Breast epithelium (tissue), 4 donors: ENCODE results near the gene CENPQ. TPM values are rescaled to one million over a fixed set of nuclear protein-coding genes. Genes with fewer than 3 reads are reported as not detected.

ENCODE experiments used
- DNase-seq, 2 donors: peaks; one replicate each; pipeline ENCODE4 v3.0.0-alpha.2; 2019; ENCODE audit warnings: low spot score in 2 of 2
- H3K27ac ChIP-seq, 2 donors: fragments of 200-600 bp; sonication (generic) in 1 of 2; one replicate each; pipeline ENCODE4 v1.5.1; 2016 to 2019; ENCODE audit warnings: mild to moderate bottlenecking in 1 of 2
- H3K27me3 ChIP-seq, 2 donors: fragments of 200-600 bp; sonication (generic) in 1 of 2; one replicate each; pipeline versions ENCODE4 v1.5.1 to v1.6.0; 2017 to 2019; ENCODE audit warnings: control low read depth in 1 of 2, mild to moderate bottlenecking in 1 of 2
- H3K36me3 ChIP-seq: fragments of 200-600 bp; one replicate; pipeline ENCODE4 v1.5.1; 2019
- H3K4me1 ChIP-seq, 2 donors: fragments of 200-600 bp; sonication (generic); one replicate each; pipeline ENCODE4 v1.5.1; 2016 to 2019; ENCODE audit warnings: control low read depth in 1 of 2
- H3K4me3 ChIP-seq, 3 donors: fragments of 200-600 bp; sonication (generic); 1 replicate in 2 of 3; 2 replicates in 1 of 3; pipeline ENCODE4 v1.5.1; 2016 to 2019; ENCODE audit warnings: mild to moderate bottlenecking in 3 of 3, moderate library complexity in 2 of 3
- H3K9me3 ChIP-seq, 2 donors: fragments of 200-600 bp; sonication (generic) in 1 of 2; one replicate each; pipeline ENCODE4 v1.5.1; 2016 to 2019; ENCODE audit warnings: control low read depth in 1 of 2
- POLR2A ChIP-seq: fragments of 450-650 bp; IDR thresholded peaks from one replicate; pipeline ENCODE4 v1.6.1; 2016; ENCODE audit warnings: antibody characterized with exemption, mild to moderate bottlenecking, moderate library complexity
- POLR2AphosphoS5 ChIP-seq, 3 donors: sonication (generic); formaldehyde crosslinking; IDR thresholded peaks; one replicate each; pipeline ENCODE4 v1.6.1; 2017; ENCODE audit warnings: antibody characterized with exemption in 3 of 3
- intact Hi-C: fragments of 100-400 bp; cut with DNase I; formaldehyde crosslinking; loops from one replicate; pipeline ENCODE4 v1.15.1; 2023; ENCODE audit warnings: low total_unique reads
- total RNA-seq, 3 donors: library from RNA; depleted of rRNA; stranded (reverse); fragments of >200 nt; gene quantifications; one replicate each; pipeline ENCODE4 v1.1.0, GENCODE V29; 2016
- TF ChIP-seq, protein P1 (sequence below), 3 donors: fragments of 450-650 bp; IDR thresholded peaks; one replicate each; pipeline ENCODE4 v1.5.1; 2016 to 2017; ENCODE audit warnings: antibody characterized with exemption in 3 of 3, mild to moderate bottlenecking in 3 of 3, moderate library complexity in 3 of 3

CENPQ gene
- total RNA-seq, 3 donors from 2014 or later, result 2.9 to 9.7 (median 6.4) TPM

DNA sequence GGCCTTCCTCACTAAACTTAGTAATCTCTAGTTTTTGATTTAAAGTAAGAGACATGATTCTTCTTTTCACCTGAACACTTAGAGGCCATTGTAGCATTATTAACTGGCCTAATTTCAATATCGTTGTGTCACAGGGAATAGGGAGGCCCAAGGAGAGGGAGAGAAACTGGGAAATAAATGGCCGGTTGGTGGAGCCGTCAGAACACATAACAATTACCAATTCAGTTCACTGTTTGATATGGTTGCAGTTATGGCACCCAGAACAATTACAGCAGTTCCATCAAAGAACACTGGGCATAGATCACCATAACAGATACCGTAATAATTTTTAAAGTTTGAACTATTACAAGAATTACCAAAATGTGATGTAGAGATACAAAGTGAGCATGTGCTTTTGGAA, 27.5 kb downstream of the CENPQ start:
- H3K27ac ChIP-seq, result no peak overlapping the region
- H3K27me3 ChIP-seq, result no peaks in the 10 kb centered on the region
- H3K9me3 ChIP-seq, result no peaks in the 10 kb centered on the region
- no peak for DNase-seq
- intact Hi-C loops, result no loop called here
- H3K4me3 ChIP-seq, result no peak overlapping the region
- no peaks in the 10 kb centered on the region for H3K4me1 ChIP-seq
- TF ChIP-seq POLR2A (no peak), POLR2AphosphoS5 (IDR thresholded peaks at IDR 0.05) (no peak)
- TF ChIP-seq, protein P1, sequence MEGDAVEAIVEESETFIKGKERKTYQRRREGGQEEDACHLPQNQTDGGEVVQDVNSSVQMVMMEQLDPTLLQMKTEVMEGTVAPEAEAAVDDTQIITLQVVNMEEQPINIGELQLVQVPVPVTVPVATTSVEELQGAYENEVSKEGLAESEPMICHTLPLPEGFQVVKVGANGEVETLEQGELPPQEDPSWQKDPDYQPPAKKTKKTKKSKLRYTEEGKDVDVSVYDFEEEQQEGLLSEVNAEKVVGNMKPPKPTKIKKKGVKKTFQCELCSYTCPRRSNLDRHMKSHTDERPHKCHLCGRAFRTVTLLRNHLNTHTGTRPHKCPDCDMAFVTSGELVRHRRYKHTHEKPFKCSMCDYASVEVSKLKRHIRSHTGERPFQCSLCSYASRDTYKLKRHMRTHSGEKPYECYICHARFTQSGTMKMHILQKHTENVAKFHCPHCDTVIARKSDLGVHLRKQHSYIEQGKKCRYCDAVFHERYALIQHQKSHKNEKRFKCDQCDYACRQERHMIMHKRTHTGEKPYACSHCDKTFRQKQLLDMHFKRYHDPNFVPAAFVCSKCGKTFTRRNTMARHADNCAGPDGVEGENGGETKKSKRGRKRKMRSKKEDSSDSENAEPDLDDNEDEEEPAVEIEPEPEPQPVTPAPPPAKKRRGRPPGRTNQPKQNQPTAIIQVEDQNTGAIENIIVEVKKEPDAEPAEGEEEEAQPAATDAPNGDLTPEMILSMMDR (IDR thresholded peaks at IDR 0.05), result no peak
- no peaks in the 10 kb centered on the region for H3K36me3 ChIP-seq

DNA sequence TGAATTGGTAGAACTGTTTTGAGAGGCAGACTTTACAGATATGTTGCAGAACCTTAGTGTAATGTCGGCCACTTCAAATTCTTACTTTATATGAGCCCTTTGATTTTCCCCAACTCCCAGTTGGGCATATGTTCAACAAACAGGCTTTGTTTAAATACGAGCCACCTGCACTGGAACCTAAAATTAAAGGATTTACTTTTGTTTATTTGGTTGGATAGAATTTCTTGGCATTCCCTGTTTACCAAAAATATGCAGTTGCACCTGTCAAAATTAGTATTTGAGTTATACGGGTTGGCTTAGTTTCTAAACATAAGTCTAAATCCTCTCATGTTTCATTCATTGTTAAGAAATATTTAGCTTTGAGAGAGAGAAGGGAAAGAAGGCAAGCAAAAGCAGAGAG, 34.1 kb downstream of the CENPQ start:
- Histone ChIP-seq H3K4me1 (no peaks in the 10 kb centered on the region), H3K36me3 (no peaks in the 10 kb centered on the region), H3K4me3 (no peak overlapping the region), H3K27ac (no peak overlapping the region), H3K9me3 (no peaks in the 10 kb centered on the region), H3K27me3 (no peaks in the 10 kb centered on the region)
- TF ChIP-seq, protein P1 (IDR thresholded peaks at IDR 0.05), result no peak
- no peak for TF ChIP-seq POLR2AphosphoS5 (IDR thresholded peaks at IDR 0.05)
- no peak for TF ChIP-seq POLR2A
- intact Hi-C loops, result no loop called here
- DNase-seq, result no peak

DNA sequence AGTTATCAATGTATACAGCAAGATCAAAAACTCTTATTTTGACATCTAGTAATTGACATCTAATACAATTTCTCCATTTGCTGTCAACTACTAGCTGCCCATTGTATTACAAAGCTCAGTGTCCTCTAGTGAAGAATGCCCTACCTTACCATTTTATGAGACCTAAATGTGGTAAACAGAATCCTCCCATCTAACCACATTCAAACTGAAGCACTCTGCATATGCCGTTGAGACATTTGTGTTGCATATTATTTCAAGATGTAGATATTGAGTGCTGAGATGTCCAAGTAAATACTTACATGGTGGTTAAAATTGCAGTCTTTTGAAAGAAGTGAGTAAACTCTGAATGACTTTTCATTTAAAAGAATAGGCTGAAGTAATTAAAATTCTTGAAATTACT, 36.0 kb downstream of the CENPQ start:
- TF ChIP-seq POLR2AphosphoS5 (IDR thresholded peaks at IDR 0.05), result no peak
- TF ChIP-seq, protein P1 (IDR thresholded peaks at IDR 0.05), result no peak
- TF ChIP-seq POLR2A, result no peak
- DNase-seq, result no peak
- Histone ChIP-seq H3K9me3 (no peaks in the 10 kb centered on the region), H3K4me1 (no peaks in the 10 kb centered on the region), H3K4me3 (no peak overlapping the region), H3K27ac (no peak overlapping the region), H3K27me3 (no peaks in the 10 kb centered on the region), H3K36me3 (no peaks in the 10 kb centered on the region)
- intact Hi-C loops, result no loop called here

GRCh38 chr6:49499623-49500022, 36.5 kb downstream of the CENPQ start, which contains the start of gene GLYATL3:
Gene GLYATL3, plus strand, starts transcription at chr6:49499923. Its CDS starts 12,068 bp downstream, at chr6:49511991.
- Histone ChIP-seq H3K9me3 (no peaks in the 10 kb centered on the region), H3K4me1 (no peaks in the 10 kb centered on the region), H3K27ac (no peak within 1 kb of the TSS), H3K4me3 (no peak within 1 kb of the TSS), H3K27me3 (no peaks in the 10 kb centered on the region), H3K36me3 (no peaks in the 10 kb centered on the region)
- intact Hi-C loops, result no loop called here
- DNase-seq, result no peak
- TF ChIP-seq, protein P1 (IDR thresholded peaks at IDR 0.05), result no peak
- TF ChIP-seq POLR2A, result no peak
- TF ChIP-seq POLR2AphosphoS5 (IDR thresholded peaks at IDR 0.05), result no peak

GRCh38 chr6:49504666-49505065, 41.5 kb downstream of the CENPQ start:
- no peak overlapping the region for H3K27ac ChIP-seq
- no peaks in the 10 kb centered on the region for H3K4me1 ChIP-seq
- H3K4me3 ChIP-seq, result no peak overlapping the region
- no peak for DNase-seq
- H3K36me3 ChIP-seq, result no peaks in the 10 kb centered on the region
- TF ChIP-seq, protein P1 (IDR thresholded peaks at IDR 0.05), result no peak
- TF ChIP-seq POLR2A, result no peak
- TF ChIP-seq POLR2AphosphoS5 (IDR thresholded peaks at IDR 0.05), result no peak
- no peaks in the 10 kb centered on the region for H3K27me3 ChIP-seq
- H3K9me3 ChIP-seq, result no peaks in the 10 kb centered on the region
- intact Hi-C loops, result no loop called here
